Memory B cell (primary cell): Measurements from ENCODE around the gene EDDM13.

Source experiments
- ATAC-seq: fragments of 150-1000 bp; cut with Tn5 transposase; 2 replicates; pipeline ENCODE4 v1.10.0; 2021; ENCODE audit warnings: low read depth, mild to moderate bottlenecking, moderate library complexity
- DNase-seq, 2 donors: peaks; one replicate each; pipeline ENCODE4 v3.0.0; 2022; ENCODE audit warnings: low spot score in 2 of 2
- H3K27ac Mint-ChIP-seq: one replicate; pipeline ENCODE4 v1.8.0; 2022; ENCODE audit warnings: mild to moderate bottlenecking, moderate library complexity, mixed read lengths
- H3K27me3 Mint-ChIP-seq: one replicate; pipeline ENCODE4 v1.8.0; 2022; ENCODE audit warnings: mixed read lengths
- H3K36me3 Mint-ChIP-seq: one replicate; pipeline ENCODE4 v1.8.0; 2022; ENCODE audit warnings: mild to moderate bottlenecking, mixed read lengths
- H3K4me1 Mint-ChIP-seq: one replicate; pipeline ENCODE4 v1.8.0; 2022; ENCODE audit warnings: mixed read lengths
- H3K4me3 Mint-ChIP-seq: one replicate; pipeline ENCODE4 v1.8.0; 2022; ENCODE audit warnings: mild to moderate bottlenecking, moderate library complexity, mixed read lengths
- H3K9me3 Mint-ChIP-seq: one replicate; pipeline ENCODE4 v1.8.0; 2022; ENCODE audit warnings: mixed read lengths

EDDM13 gene

GRCh38 chr19:56270676-56271075, 1.9 kb upstream of the EDDM13 start:
- Mint-ChIP-seq H3K4me3 (no peak overlapping the region), H3K27ac (no peak overlapping the region), H3K9me3 (peaks cover 2% of the 10 kb centered on the region), H3K27me3 (no peaks in the 10 kb centered on the region), H3K4me1 (no peaks in the 10 kb centered on the region), H3K36me3 (peaks cover 11% of the 10 kb centered on the region)
- DNase-seq, result no peak
- no peak for ATAC-seq

GRCh38 chr19:56271151-56271550, 1.4 kb upstream of the EDDM13 start:
- DNase-seq, result no peak
- no peak for ATAC-seq
- Mint-ChIP-seq H3K4me1 (no peaks in the 10 kb centered on the region), H3K9me3 (peaks cover 2% of the 10 kb centered on the region), H3K27ac (no peak overlapping the region), H3K27me3 (no peaks in the 10 kb centered on the region), H3K4me3 (no peak overlapping the region), H3K36me3 (peaks cover 11% of the 10 kb centered on the region)

- Mint-ChIP-seq H3K27me3 (no peaks in the 10 kb centered on the region), H3K4me1 (no peaks in the 10 kb centered on the region), H3K27ac (no peak overlapping the region), H3K36me3 (peaks cover 18% of the 10 kb centered on the region), H3K4me3 (no peak overlapping the region), H3K9me3 (peaks cover 3% of the 10 kb centered on the region)
- ATAC-seq (no peak), DNase-seq (no peak)
These were observed 1.1 kb downstream of the EDDM13 start for GRCh38 chr19:56273563-56274117.

- ATAC-seq (no peak), DNase-seq (no peak)
- Mint-ChIP-seq H3K9me3 (peaks cover 1% of the 10 kb centered on the region), H3K4me1 (no peaks in the 10 kb centered on the region), H3K36me3 (peaks cover 4% of the 10 kb centered on the region), H3K27ac (no peak overlapping the region), H3K4me3 (no peak overlapping the region), H3K27me3 (no peaks in the 10 kb centered on the region)
These were observed 10.3 kb downstream of the EDDM13 start for GRCh38 chr19:56282809-56283208.

- ATAC-seq, result no peak
- no peak overlapping the region for H3K4me3 Mint-ChIP-seq
- H3K9me3 Mint-ChIP-seq, result no peaks in the 10 kb centered on the region
- H3K36me3 Mint-ChIP-seq, result peaks cover 7% of the 10 kb centered on the region
- no peak overlapping the region for H3K27ac Mint-ChIP-seq
- no peak for DNase-seq
- H3K27me3 Mint-ChIP-seq, result no peaks in the 10 kb centered on the region
- H3K4me1 Mint-ChIP-seq, result no peaks in the 10 kb centered on the region
These were observed 12.2 kb downstream of the EDDM13 start for GRCh38 chr19:56284746-56285145.

GRCh38 chr19:56290104-56290503, 17.6 kb downstream of the EDDM13 start:
- no peak for ATAC-seq
- Mint-ChIP-seq H3K36me3 (peaks cover 24% of the 10 kb centered on the region), H3K4me3 (no peak overlapping the region), H3K27ac (no peak overlapping the region), H3K27me3 (no peaks in the 10 kb centered on the region), H3K4me1 (no peaks in the 10 kb centered on the region), H3K9me3 (no peaks in the 10 kb centered on the region)
- no peak for DNase-seq

GRCh38 chr19:56291867-56292266, 19.3 kb downstream of the EDDM13 start:
- ATAC-seq (no peak), DNase-seq (no peak)
- no peaks in the 10 kb centered on the region for H3K4me1 Mint-ChIP-seq
- no peak overlapping the region for H3K27ac Mint-ChIP-seq
- no peak overlapping the region for H3K4me3 Mint-ChIP-seq
- no peaks in the 10 kb centered on the region for H3K27me3 Mint-ChIP-seq
- H3K9me3 Mint-ChIP-seq, result no peaks in the 10 kb centered on the region
- H3K36me3 Mint-ChIP-seq, result peaks cover 34% of the 10 kb centered on the region

- no peak for ATAC-seq
- DNase-seq, result no peak
- Mint-ChIP-seq H3K4me3 (no peak overlapping the region), H3K4me1 (no peaks in the 10 kb centered on the region), H3K27ac (no peak overlapping the region), H3K9me3 (no peaks in the 10 kb centered on the region), H3K27me3 (no peaks in the 10 kb centered on the region), H3K36me3 (peaks cover 38% of the 10 kb centered on the region)
These were observed 22.0 kb downstream of the EDDM13 start for GRCh38 chr19:56294549-56294948.

GRCh38 chr19:56295531-56296455, 23.2 kb downstream of the EDDM13 start:
- Mint-ChIP-seq H3K27ac (no peak overlapping the region), H3K36me3 (peaks cover 36% of the 10 kb centered on the region), H3K9me3 (no peaks in the 10 kb centered on the region), H3K4me3 (no peak overlapping the region), H3K4me1 (no peaks in the 10 kb centered on the region), H3K27me3 (no peaks in the 10 kb centered on the region)
- no peak for DNase-seq
- no peak for ATAC-seq

- ATAC-seq, result no peak
- Mint-ChIP-seq H3K9me3 (no peaks in the 10 kb centered on the region), H3K4me1 (peaks cover 6% of the 10 kb centered on the region), H3K27me3 (no peaks in the 10 kb centered on the region), H3K4me3 (no peak overlapping the region), H3K27ac (no peak overlapping the region), H3K36me3 (peaks cover 41% of the 10 kb centered on the region)
- no peak for DNase-seq
These were observed 24.5 kb downstream of the EDDM13 start for GRCh38 chr19:56297010-56297409.

- no peaks in the 10 kb centered on the region for H3K27me3 Mint-ChIP-seq
- no peak overlapping the region for H3K27ac Mint-ChIP-seq
- ATAC-seq (no peak), DNase-seq (no peak)
- H3K4me1 Mint-ChIP-seq, result peaks cover 9% of the 10 kb centered on the region
- peaks cover 46% of the 10 kb centered on the region for H3K36me3 Mint-ChIP-seq
- H3K9me3 Mint-ChIP-seq, result no peaks in the 10 kb centered on the region
- H3K4me3 Mint-ChIP-seq, result no peak overlapping the region
These were observed 27.1 kb downstream of the EDDM13 start for GRCh38 chr19:56299688-56300087.

GRCh38 chr19:56301155-56301554, 28.6 kb downstream of the EDDM13 start:
- no peaks in the 10 kb centered on the region for H3K9me3 Mint-ChIP-seq
- DNase-seq, result no peak
- no peak overlapping the region for H3K27ac Mint-ChIP-seq
- no peaks in the 10 kb centered on the region for H3K27me3 Mint-ChIP-seq
- ATAC-seq, result no peak
- peaks cover 46% of the 10 kb centered on the region for H3K36me3 Mint-ChIP-seq
- peaks cover 9% of the 10 kb centered on the region for H3K4me1 Mint-ChIP-seq
- H3K4me3 Mint-ChIP-seq, result no peak overlapping the region

GRCh38 chr19:56301886-56302620, 29.5 kb downstream of the EDDM13 start:
- Mint-ChIP-seq H3K4me1 (peaks cover 9% of the 10 kb centered on the region), H3K27me3 (no peaks in the 10 kb centered on the region), H3K4me3 (no peak overlapping the region), H3K9me3 (no peaks in the 10 kb centered on the region), H3K36me3 (peaks cover 44% of the 10 kb centered on the region), H3K27ac (no peak overlapping the region)
- ATAC-seq (no peak), DNase-seq (no peak)

- H3K9me3 Mint-ChIP-seq, result no peaks in the 10 kb centered on the region
- no peaks in the 10 kb centered on the region for H3K27me3 Mint-ChIP-seq
- H3K4me3 Mint-ChIP-seq, result no peak overlapping the region
- peaks cover 43% of the 10 kb centered on the region for H3K36me3 Mint-ChIP-seq
- H3K4me1 Mint-ChIP-seq, result peaks cover 9% of the 10 kb centered on the region
- H3K27ac Mint-ChIP-seq, result peak overlapping the region; percentile 22
- DNase-seq, result no peak
- no peak for ATAC-seq
These were observed 31.7 kb downstream of the EDDM13 start for GRCh38 chr19:56304243-56304642.
